ENCODE data around the gene CAND2.

- TF ChIP-seq CTCF (IDR thresholded peaks at IDR 0.05; ENCODE audit: low read depth, low read length) (no peak), EZH2phosphoT487 (IDR thresholded peaks at IDR 0.05; ENCODE audit: low read depth) (no peak)
These were observed 3.3 kb downstream of the CAND2 start for GRCh38 chr3:12799525-12800440.

Data from OCI-LY3 (cell line).